Measurements from ENCODE around the gene PARD3B. TPM values are rescaled to one million over a fixed set of nuclear protein-coding genes. Genes with fewer than 3 reads are reported as not detected.

Gene PARD3B
- total RNA-seq, 1 donor from 2014 or later = not detected

GRCh38 chr2:204776781-204777559 is 231.7 kb downstream of the PARD3B start:
- DNase-seq (no peak), ATAC-seq (ENCODE audit: low read depth) (no peak)
- Mint-ChIP-seq H3K36me3 (ENCODE audit: low read depth) (no peaks in the 10 kb centered on the region), H3K27ac (no peak overlapping the region), H3K27me3 (no peaks in the 10 kb centered on the region), H3K4me3 (no peak overlapping the region), H3K4me1 (no peaks in the 10 kb centered on the region), H3K9me3 (no peaks in the 10 kb centered on the region)
- ChIA-PET POLR2A (no interaction called here), CTCF (no interaction called here)
- intact Hi-C loops (cut with micrococcal nuclease) = no loop called here
- TF ChIP-seq CTCF (IDR thresholded peaks at IDR 0.05) = no peak

- CTCF ChIA-PET = no interaction called here
- H3K9me3 Mint-ChIP-seq = no peaks in the 10 kb centered on the region
- no peak overlapping the region for H3K27ac Mint-ChIP-seq
- no peak for TF ChIP-seq CTCF (IDR thresholded peaks at IDR 0.05)
- H3K4me3 Mint-ChIP-seq = no peak overlapping the region
- intact Hi-C loops (cut with micrococcal nuclease) = no loop called here
- H3K27me3 Mint-ChIP-seq = no peaks in the 10 kb centered on the region
- ATAC-seq (ENCODE audit: low read depth) (no peak), DNase-seq (no peak)
- H3K36me3 Mint-ChIP-seq (ENCODE audit: low read depth) = no peaks in the 10 kb centered on the region
- no peaks in the 10 kb centered on the region for H3K4me1 Mint-ChIP-seq
- POLR2A ChIA-PET = no interaction called here
These were observed 234.5 kb downstream of the PARD3B start for GRCh38 chr2:204779771-204780170.

- no peak for TF ChIP-seq CTCF (IDR thresholded peaks at IDR 0.05)
- Mint-ChIP-seq H3K27ac (no peak overlapping the region), H3K4me1 (no peaks in the 10 kb centered on the region), H3K4me3 (no peak overlapping the region), H3K36me3 (ENCODE audit: low read depth) (no peaks in the 10 kb centered on the region), H3K9me3 (no peaks in the 10 kb centered on the region), H3K27me3 (no peaks in the 10 kb centered on the region)
- CTCF ChIA-PET = no interaction called here
- POLR2A ChIA-PET = no interaction called here
- ATAC-seq (ENCODE audit: low read depth) (no peak), DNase-seq (no peak)
- intact Hi-C loops (cut with micrococcal nuclease) = no loop called here
These were observed 236.7 kb downstream of the PARD3B start for GRCh38 chr2:204781941-204782340.

GRCh38 chr2:204790076-204790475 is 244.8 kb downstream of the PARD3B start:
- H3K4me3 Mint-ChIP-seq = no peak overlapping the region
- POLR2A ChIA-PET = no interaction called here
- ATAC-seq (ENCODE audit: low read depth) = no peak
- H3K27ac Mint-ChIP-seq = no peak overlapping the region
- no peak for DNase-seq
- CTCF ChIA-PET = no interaction called here
- no peaks in the 10 kb centered on the region for H3K36me3 Mint-ChIP-seq (ENCODE audit: low read depth)
- intact Hi-C loops (cut with micrococcal nuclease) = no loop called here
- no peak for TF ChIP-seq CTCF (IDR thresholded peaks at IDR 0.05)
- no peaks in the 10 kb centered on the region for H3K9me3 Mint-ChIP-seq
- no peaks in the 10 kb centered on the region for H3K27me3 Mint-ChIP-seq
- H3K4me1 Mint-ChIP-seq = no peaks in the 10 kb centered on the region

- no peak for DNase-seq
- no peaks in the 10 kb centered on the region for H3K9me3 Mint-ChIP-seq
- H3K4me3 Mint-ChIP-seq = no peak overlapping the region
- intact Hi-C loops (cut with micrococcal nuclease) = no loop called here
- no peaks in the 10 kb centered on the region for H3K36me3 Mint-ChIP-seq (ENCODE audit: low read depth)
- no peak overlapping the region for H3K27ac Mint-ChIP-seq
- ATAC-seq (ENCODE audit: low read depth) = no peak
- ChIA-PET CTCF (no interaction called here), POLR2A (no interaction called here)
- no peaks in the 10 kb centered on the region for H3K27me3 Mint-ChIP-seq
- TF ChIP-seq CTCF (IDR thresholded peaks at IDR 0.05) = no peak
- H3K4me1 Mint-ChIP-seq = no peaks in the 10 kb centered on the region
These were observed 246.0 kb downstream of the PARD3B start for GRCh38 chr2:204791230-204791629.

All from activated B cell treated with CpG ODN at 0.5 μM for 24 hours (primary cell).